ENCODE results near the gene GRPEL1. TPM values are rescaled to one million over a fixed set of nuclear protein-coding genes. Genes with fewer than 3 reads are reported as not detected.

Gene GRPEL1
- total and polyA plus RNA-seq, 2 of the 4 experiments (the other 2 are of a cell fraction) = 33.0 to 33.9 TPM

DNA sequence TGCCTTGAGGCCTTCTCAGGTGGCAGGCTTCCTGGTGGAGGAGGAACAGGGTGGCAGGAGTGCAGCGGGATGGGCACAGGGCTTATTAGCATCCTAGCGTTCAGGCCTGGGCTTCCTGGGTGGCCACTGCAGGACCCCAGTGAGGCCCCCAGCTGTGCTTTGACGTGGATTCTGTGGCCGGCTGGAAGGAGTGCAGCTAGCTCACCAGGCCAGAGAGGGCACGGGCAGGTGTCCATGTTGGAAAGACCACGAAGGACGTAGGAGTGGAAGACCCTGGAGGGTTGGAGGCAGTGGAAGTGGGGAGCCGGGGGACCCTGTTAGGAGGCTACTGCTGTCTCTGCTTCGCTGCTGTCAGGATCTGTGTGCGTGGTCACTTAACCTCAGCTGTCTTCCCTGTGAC is 37.9 kb downstream of the GRPEL1 start:
- no peak overlapping the region for H3K4me3 ChIP-seq (ENCODE audit: insufficient read depth, low read depth, low read length)
- TF ChIP-seq, protein P1, sequence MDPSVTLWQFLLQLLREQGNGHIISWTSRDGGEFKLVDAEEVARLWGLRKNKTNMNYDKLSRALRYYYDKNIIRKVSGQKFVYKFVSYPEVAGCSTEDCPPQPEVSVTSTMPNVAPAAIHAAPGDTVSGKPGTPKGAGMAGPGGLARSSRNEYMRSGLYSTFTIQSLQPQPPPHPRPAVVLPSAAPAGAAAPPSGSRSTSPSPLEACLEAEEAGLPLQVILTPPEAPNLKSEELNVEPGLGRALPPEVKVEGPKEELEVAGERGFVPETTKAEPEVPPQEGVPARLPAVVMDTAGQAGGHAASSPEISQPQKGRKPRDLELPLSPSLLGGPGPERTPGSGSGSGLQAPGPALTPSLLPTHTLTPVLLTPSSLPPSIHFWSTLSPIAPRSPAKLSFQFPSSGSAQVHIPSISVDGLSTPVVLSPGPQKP (IDR thresholded peaks at IDR 0.05; ENCODE audit: borderline replicate concordance, low read depth, low read length) = no peak
- no peak for TF ChIP-seq NFE2L2 (IDR thresholded peaks at IDR 0.05; ENCODE audit: low read depth, low read length)
- TF ChIP-seq CHD1 (IDR thresholded peaks at IDR 0.05; ENCODE audit: low read depth, low read length) = no peak
- no peak for TF ChIP-seq BHLHE40 (IDR thresholded peaks at IDR 0.05; ENCODE audit: low read depth, low read length)
- TF ChIP-seq SMC3 (IDR thresholded peaks at IDR 0.05; ENCODE audit: low read depth, low read length) = no peak
- TF ChIP-seq, protein P2, sequence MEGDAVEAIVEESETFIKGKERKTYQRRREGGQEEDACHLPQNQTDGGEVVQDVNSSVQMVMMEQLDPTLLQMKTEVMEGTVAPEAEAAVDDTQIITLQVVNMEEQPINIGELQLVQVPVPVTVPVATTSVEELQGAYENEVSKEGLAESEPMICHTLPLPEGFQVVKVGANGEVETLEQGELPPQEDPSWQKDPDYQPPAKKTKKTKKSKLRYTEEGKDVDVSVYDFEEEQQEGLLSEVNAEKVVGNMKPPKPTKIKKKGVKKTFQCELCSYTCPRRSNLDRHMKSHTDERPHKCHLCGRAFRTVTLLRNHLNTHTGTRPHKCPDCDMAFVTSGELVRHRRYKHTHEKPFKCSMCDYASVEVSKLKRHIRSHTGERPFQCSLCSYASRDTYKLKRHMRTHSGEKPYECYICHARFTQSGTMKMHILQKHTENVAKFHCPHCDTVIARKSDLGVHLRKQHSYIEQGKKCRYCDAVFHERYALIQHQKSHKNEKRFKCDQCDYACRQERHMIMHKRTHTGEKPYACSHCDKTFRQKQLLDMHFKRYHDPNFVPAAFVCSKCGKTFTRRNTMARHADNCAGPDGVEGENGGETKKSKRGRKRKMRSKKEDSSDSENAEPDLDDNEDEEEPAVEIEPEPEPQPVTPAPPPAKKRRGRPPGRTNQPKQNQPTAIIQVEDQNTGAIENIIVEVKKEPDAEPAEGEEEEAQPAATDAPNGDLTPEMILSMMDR (conservative IDR thresholded peaks at IDR 0.05; ENCODE audit: low read depth, low read length) = no peak
- no peak for TF ChIP-seq FOS (IDR thresholded peaks at IDR 0.05; ENCODE audit: low read depth, low read length)
- TF ChIP-seq, protein P3, sequence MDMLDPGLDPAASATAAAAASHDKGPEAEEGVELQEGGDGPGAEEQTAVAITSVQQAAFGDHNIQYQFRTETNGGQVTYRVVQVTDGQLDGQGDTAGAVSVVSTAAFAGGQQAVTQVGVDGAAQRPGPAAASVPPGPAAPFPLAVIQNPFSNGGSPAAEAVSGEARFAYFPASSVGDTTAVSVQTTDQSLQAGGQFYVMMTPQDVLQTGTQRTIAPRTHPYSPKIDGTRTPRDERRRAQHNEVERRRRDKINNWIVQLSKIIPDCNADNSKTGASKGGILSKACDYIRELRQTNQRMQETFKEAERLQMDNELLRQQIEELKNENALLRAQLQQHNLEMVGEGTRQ (IDR thresholded peaks at IDR 0.05; ENCODE audit: low read depth, low read length) = no peak
- TF ChIP-seq MAZ (IDR thresholded peaks at IDR 0.05; ENCODE audit: borderline replicate concordance, low read depth, low read length) = no peak
- TF ChIP-seq POLR2A (IDR thresholded peaks at IDR 0.05; ENCODE audit: low read depth, low read length) = no peak
- TF ChIP-seq MXI1 (IDR thresholded peaks at IDR 0.05; ENCODE audit: borderline replicate concordance, low read depth, low read length) = no peak
- no peak for TF ChIP-seq RCOR1 (IDR thresholded peaks at IDR 0.05; ENCODE audit: insufficient replicate concordance, low read length)
- TF ChIP-seq MAFK (IDR thresholded peaks at IDR 0.05; ENCODE audit: low read depth, low read length) = no peak
- no peak for TF ChIP-seq CEBPB (IDR thresholded peaks at IDR 0.05; ENCODE audit: low read depth, low read length)
- TF ChIP-seq RAD21 (IDR thresholded peaks at IDR 0.05; ENCODE audit: low read length) = no peak
- no peak for TF ChIP-seq RFX5 (IDR thresholded peaks at IDR 0.05; ENCODE audit: low read depth, low read length)
- H2BK20ac ChIP-seq (ENCODE audit: low read depth, low read length) = no peak overlapping the region
- H3K27ac ChIP-seq (ENCODE audit: insufficient read depth, low read length) = no peak overlapping the region
- no peak overlapping the region for H3K4ac ChIP-seq (ENCODE audit: low read depth, low read length)
- H2AK5ac ChIP-seq (ENCODE audit: low read depth, low read length) = no peak overlapping the region
- H3K4me2 ChIP-seq (ENCODE audit: low read depth, low read length) = no peak overlapping the region
- in situ Hi-C loops (cut with MboI; ENCODE audit: low sequenced_read_pairs) = no loop called here
- H2AK9ac ChIP-seq (replicated peaks; ENCODE audit: low read depth, low read length, poor library complexity) = no peak overlapping the region
- H4K8ac ChIP-seq (ENCODE audit: low read depth in 2 of 2, low read length in 2 of 2) = no peak overlapping the region
- peaks cover 3 to 32% of the 10 kb centered on the region in 2 experiments; a peak in 2 of 4 replicates for H3K79me1 ChIP-seq (ENCODE audit: low read depth in 1 of 2, low read length in 2 of 2)
- dilution Hi-C loops (cut with HindIII; ENCODE audit: low sequenced_read_pairs, unreplicated experiment) = no loop called here
- no peak overlapping the region for H3K14ac ChIP-seq (replicated peaks; ENCODE audit: low read depth, low read length)
- no peaks in the 10 kb centered on the region; the same call in 1 of the 2 replicates for H4K20me1 ChIP-seq (ENCODE audit: insufficient read depth, low read length)
- CTCF ChIA-PET = no interaction called here
- no peak overlapping the region for H3K56ac ChIP-seq (ENCODE audit: extremely low read depth, insufficient read depth, low read length)
- WGBS, 2 experiments (ENCODE audit: extremely low coverage in 2 of 2, insufficient read length in 1 of 2) = 89% methylated on average over 5 of the region's 10 CpGs; no CpG with 5 or more reads in 1 of the 2 experiments
- H3K18ac ChIP-seq (ENCODE audit: low read depth, low read length) = no peak overlapping the region
- DNase-seq (no peak), ATAC-seq (ENCODE audit: low read depth) (no peak)
- H4K5ac ChIP-seq (ENCODE audit: low read depth, low read length) = no peak overlapping the region
- peaks cover 9% of the 10 kb centered on the region for H3K4me1 ChIP-seq (ENCODE audit: control insufficient read depth, insufficient read depth, low read length)
- peaks cover 59% of the 10 kb centered on the region for H3K36me3 ChIP-seq (ENCODE audit: control insufficient read depth, insufficient read depth, low read length)
- BruUV-seq (replicated peaks) = no TSS peak
- peaks cover 26% of the 10 kb centered on the region for H3K9me1 ChIP-seq (ENCODE audit: insufficient read depth, low read length)
- intact Hi-C loops (cut with micrococcal nuclease) = no loop called here
- H3K9me3 ChIP-seq (ENCODE audit: control insufficient read depth, insufficient read depth, low read length) = no peaks in the 10 kb centered on the region
- no peak overlapping the region for H2BK5ac ChIP-seq (ENCODE audit: low read depth, low read length, poor library complexity, severe bottlenecking)
- no peak overlapping the region for H2BK15ac ChIP-seq (ENCODE audit: low read depth, low read length)
- no peak overlapping the region for H2AFZ ChIP-seq (replicated peaks; ENCODE audit: low read length, poor library complexity)
- POLR2A ChIA-PET (ENCODE audit: unreplicated experiment) = no interaction called here
- no peak overlapping the region for H4K91ac ChIP-seq (ENCODE audit: insufficient read depth, low read depth, low read length)
- H3K23ac ChIP-seq (ENCODE audit: low read depth, low read length) = no peak overlapping the region
- H3K27me3 ChIP-seq (ENCODE audit: control insufficient read depth, insufficient read depth, low read length) = no peaks in the 10 kb centered on the region
- H2BK120ac ChIP-seq (ENCODE audit: low read depth, low read length) = no peak overlapping the region
- H3K9ac ChIP-seq (ENCODE audit: low read depth, low read length) = no peak overlapping the region

Measured in IMR-90 (cell line).